ENCODE measurements around the gene AGK.
"Not testable (repeated sequence)": the region's sequence is repeated elsewhere in the genome, so short reads cannot be mapped to it uniquely, and the experiment has no call there.

The AGK gene

DNA sequence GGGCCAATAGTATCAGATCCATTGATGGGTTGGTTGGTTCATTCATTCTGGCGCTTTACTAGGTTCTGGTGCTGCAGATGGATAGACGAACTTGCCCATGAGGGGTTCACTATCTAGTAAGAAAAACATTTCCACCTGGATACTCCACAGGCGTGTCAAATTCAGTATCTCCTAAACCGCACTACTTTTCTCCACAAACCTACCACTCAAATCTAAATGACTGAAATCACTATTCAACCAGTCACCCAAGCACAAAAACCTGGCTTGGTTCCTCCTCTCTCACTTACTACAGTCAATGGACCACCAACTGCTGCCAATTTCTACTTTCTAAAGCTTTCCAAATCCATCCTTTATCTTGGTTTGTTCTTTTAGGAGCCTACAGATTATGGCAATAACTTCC lies 572 bp downstream of the AGK start:
- no peak for DNase-seq (ENCODE audit: low read depth, low spot score)

- DNase-seq (ENCODE audit: low read depth, low spot score), result no peak
Measured at GRCh38 chr7:141557360-141557759, 6.2 kb downstream of the AGK start.

GRCh38 chr7:141557831-141558531 lies 6.8 kb downstream of the AGK start:
- not testable (repeated sequence) for DNase-seq (ENCODE audit: low read depth, low spot score)

DNA sequence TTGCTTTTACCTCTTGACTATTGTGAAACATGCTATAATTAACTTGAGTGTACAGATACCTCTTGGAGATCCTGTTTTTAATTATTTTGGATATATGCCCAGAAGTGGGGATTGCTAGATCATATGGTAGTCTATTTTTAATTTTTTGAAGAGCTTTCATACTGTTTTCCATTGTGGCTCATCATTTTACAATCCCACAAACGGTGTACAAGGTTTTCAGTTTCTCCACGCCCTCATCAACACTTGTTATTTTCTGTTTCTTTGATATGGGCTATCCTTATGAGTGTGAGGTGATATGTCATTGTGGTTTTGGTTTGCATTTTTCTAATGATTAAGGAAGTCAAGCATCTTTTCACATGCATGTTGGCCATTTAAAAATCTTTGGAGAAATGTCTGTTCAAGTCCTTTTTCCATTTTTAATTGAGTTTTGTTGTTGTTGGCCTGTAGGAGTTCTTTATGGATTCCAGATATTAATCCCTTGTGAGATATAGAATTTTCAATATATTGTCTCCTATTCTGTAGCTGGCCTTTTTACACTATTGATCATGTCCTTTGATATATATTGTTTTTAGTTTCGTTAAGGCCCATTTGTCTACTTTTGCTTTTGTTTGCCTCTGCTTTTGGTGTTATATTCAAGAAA lies 7.5 kb downstream of the AGK start:
- no peak for DNase-seq (ENCODE audit: low read depth, low spot score)

DNA sequence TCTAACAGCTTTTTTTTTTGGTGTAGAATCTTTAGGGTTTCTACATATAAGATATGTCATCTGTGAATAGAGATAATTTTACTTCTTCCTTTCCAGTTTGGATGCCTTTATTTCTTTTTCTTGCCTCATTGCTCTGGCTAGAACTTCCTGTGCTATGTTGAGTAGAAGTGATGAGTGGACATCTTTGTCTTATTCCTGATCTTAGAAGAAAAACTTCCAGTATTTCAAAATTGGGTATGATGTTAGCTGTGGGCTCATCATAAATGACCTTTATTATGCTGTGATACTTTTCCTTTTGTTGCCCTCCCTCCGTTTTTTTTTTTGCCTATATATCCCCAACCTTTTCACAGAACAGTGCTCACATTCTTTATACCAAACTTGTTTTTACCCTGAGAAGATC lies 8.8 kb downstream of the AGK start:
- no peak for DNase-seq (ENCODE audit: low read depth, low spot score)

DNA sequence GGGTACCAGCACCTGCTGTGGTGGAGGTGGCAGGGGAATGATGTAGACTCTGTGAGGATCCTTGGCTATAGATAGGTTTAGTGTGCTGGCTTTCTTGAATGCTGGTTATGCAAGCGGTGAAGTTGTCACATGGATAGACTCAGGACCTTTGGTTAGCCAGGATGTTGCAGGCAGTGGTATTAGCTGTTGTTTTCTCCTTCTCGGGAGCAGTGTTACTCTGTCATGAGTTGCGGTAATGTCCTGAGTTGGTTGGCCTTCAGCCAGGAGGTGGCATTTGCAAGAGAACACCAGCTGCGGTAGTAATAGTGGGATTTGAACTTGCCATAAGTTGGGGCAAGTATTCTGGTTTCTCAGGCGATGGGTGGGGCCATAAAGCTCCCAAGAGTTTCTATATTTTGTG lies 10.8 kb downstream of the AGK start:
- DNase-seq (ENCODE audit: low read depth, low spot score), result no peak

GRCh38 chr7:141562543-141562942 lies 11.3 kb downstream of the AGK start:
- DNase-seq (ENCODE audit: low read depth, low spot score), result no peak

DNA sequence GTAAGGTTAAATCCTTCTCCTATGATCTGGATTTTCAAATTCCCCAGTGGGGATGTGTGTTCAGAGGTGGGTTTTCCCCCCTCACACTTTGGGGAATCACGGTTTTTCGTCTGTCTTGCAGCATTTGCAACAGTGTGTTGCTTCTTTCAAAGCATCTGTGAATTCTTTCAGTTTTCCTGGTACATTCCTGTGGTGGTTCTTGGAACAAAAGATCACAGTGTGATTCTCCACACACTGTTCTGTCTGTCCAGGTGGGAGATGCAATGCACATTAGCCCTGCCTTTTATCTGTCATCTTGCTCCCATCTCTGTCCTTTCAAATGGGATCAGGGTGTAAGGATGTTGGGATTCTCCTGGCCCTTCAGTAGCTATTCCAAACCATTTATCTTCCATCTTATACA lies 11.8 kb downstream of the AGK start:
- DNase-seq (ENCODE audit: low read depth, low spot score), result no peak

DNA sequence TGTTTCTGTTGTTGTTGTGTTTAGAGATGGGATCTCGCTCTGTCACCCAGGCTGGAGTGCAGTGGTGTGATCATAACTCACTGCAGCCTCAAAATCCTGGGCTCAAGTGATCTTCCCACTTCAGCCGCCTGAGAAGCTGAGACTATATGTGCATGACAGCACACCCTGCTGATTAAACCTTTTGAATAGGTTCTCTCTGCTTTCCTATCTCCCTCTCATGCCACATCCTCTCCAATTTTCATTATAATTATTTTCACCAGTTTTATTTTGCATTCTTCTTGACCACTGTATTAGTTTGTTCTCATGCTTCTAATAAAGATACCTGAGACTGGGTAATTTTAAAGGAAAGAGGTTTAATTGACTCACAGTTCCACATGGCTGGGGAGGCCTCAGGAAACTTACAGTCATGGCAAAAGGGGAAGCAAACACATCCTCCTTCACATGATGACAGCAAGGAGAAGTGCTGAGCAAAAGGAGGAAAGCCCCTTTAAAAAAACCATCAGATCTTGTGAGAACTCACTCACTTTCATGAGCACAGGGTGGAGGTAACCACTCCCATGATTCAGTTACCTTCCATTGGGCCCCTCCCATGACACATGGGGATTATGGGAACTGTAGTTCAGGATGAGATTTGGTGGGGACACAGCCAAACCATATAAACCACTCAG lies 12.9 kb downstream of the AGK start:
- no peak for DNase-seq (ENCODE audit: low read depth, low spot score)

- no peak for DNase-seq (ENCODE audit: low read depth, low spot score)
Measured at GRCh38 chr7:141567432-141567831, 16.2 kb downstream of the AGK start.

- DNase-seq (ENCODE audit: low read depth, low spot score), result no peak
Measured at GRCh38 chr7:141568227-141568626, 17.0 kb downstream of the AGK start.

- DNase-seq (ENCODE audit: low read depth, low spot score), result no peak
Measured at GRCh38 chr7:141571059-141571458, 19.8 kb downstream of the AGK start.

- DNase-seq (ENCODE audit: low read depth, low spot score), result no peak
Measured at GRCh38 chr7:141572175-141572574, 21.0 kb downstream of the AGK start.

DNA sequence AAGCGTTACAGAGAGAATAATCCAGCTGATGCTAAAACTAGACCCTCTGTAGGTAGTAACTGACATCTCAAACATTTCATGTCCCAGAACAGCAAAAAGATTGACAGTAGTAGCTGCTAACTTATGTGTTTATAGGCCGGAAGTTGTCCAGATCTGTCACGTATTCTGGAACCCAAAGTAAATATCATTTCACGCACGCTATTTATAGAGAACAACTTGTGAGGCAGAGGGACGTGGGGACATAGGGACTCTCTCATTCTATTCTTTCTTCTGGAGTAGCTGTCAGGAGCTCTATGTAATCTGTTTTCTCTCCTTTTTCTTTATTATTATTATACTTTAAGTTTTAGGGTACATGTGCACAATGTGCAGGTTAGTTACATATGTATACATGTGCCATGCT lies 22.3 kb downstream of the AGK start:
- no peak for DNase-seq (ENCODE audit: low read depth, low spot score)

- DNase-seq (ENCODE audit: low read depth, low spot score), result no peak
Measured at GRCh38 chr7:141575164-141575563, 24.0 kb downstream of the AGK start.

GRCh38 chr7:141575654-141576448 lies 24.6 kb downstream of the AGK start:
- DNase-seq (ENCODE audit: low read depth, low spot score), result no peak

DNA sequence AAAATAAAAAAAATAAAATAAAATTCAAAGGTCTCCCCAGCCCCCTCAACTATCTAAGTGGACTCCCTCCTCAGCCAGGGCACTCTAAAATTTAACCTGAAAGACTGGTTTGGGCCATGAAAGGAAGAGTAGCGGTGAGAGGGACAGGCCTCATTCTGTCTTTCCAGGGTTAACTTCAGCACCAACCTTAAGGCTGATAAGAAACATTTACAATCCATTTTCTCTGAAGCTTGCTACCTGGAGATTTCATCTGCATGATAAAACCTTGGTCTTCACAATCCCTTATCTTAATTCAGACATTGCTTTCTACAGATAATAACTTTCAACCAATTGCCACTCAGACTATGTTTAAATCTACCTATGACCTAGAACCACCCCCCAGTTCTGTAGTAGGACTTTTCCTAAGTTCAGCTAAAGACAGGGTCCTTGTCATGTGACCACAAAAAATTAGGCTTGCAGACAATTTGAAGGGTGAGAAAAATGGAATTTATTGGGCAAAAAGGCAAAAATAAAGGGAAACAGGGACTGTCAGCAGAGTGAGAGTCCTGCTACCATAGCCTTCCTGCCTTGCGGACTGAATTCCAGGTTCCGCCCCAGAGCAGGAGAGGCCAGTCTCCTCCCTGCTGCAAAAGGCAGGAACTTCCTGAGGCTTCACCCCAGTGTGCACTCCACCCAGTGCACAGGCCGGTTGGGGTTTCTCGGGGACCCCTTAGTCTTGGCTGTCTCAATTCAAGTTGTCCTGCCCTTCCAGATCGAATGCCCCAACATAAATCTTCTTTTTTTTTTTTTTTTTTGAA lies 26.0 kb downstream of the AGK start:
- DNase-seq (ENCODE audit: low read depth, low spot score), result no peak

- not testable (repeated sequence) for DNase-seq (ENCODE audit: low read depth, low spot score)
Measured at GRCh38 chr7:141579953-141580352, 28.7 kb downstream of the AGK start.

DNA sequence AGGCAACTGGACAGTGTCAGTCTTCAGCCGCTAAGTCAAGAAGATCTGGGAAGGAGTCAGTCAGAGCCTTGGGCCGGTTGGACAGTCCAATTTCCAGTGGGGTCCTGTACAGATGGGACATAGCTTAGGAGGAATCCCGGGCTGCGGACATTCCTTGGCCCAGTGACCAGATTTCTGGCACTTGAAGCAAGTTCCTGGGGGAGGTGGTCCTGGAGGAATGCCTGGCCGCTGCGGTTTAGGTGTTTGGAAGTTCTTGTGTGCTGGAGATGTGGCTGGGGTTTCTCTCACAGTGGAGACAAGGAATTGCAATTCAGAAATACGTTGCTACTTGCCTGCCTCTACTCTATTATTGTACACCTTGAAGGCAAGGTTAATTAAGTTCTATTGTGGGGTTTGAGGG lies 30.9 kb downstream of the AGK start:
- not testable (repeated sequence) for DNase-seq (ENCODE audit: low read depth, low spot score)

DNA sequence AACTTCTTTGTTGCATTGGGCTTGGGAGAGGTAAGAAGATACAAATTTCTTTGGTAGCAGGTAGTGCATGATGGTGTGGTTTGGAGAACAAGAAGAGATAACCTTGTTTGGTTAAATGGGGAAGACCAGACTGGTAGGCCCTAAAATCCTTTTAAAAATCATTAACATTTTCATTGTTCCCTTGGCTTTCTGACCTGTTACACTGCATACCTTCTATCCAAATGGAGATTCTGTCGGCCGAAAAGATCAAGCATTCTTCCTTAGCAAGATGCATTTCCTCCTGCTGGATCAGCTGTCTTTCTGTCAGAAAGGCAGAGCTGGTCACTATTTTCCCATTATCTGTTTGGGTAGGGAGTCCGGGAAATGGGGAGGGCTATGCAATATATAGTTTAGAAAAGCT lies 33.7 kb downstream of the AGK start:
- no peak for DNase-seq (ENCODE audit: low read depth, low spot score)
